Measurements from ENCODE around the gene DISC1. TPM values are rescaled to one million over a fixed set of nuclear protein-coding genes. Genes with fewer than 3 reads are reported as not detected.

DISC1 gene
- total and polyA plus RNA-seq, 2 experiments from 2014 or later = 2.1 to 6.5 TPM

DNA sequence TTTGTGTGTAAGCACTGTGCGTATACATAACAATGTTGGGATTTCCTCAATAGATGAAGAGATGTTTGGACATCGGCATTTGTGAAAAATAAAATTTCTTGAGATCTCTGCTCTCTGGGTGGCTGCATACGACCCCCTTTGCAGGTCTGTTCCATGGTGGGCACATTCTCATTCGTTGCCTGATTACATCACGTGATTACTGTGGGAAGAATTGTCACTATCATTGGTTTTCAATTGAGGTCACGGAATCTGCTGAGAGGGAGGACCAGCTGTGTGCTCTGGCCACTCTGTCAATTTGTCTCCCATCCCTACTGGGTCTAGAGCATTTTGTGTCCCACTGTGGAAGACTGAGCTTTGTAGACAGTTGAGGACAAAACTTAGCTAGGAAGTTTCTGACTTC is 81.8 kb downstream of the DISC1 start:
- H3K27ac ChIP-seq (ENCODE audit: low read depth) = no peak overlapping the region
- H3F3A ChIP-seq (replicated peaks; ENCODE audit: low read depth) = no peaks in the 10 kb centered on the region
- no peak overlapping the region for H3K4me3 Mint-ChIP-seq
- no peaks in the 10 kb centered on the region for H3K9me3 Mint-ChIP-seq
- no peaks in the 10 kb centered on the region for H3K36me3 Mint-ChIP-seq (ENCODE audit: low read depth)
- H3K4me3 ChIP-seq = no peak overlapping the region
- no peaks in the 10 kb centered on the region for H3K27me3 ChIP-seq (ENCODE audit: insufficient read depth)
- no peaks in the 10 kb centered on the region for H3K79me2 ChIP-seq (replicated peaks; ENCODE audit: insufficient read depth)
- 0 out of 2 replicates have a peak, but pooled peaks cover 5% of the 10 kb centered on the region for H3K4me1 ChIP-seq (ENCODE audit: insufficient read depth)
- no peaks in the 10 kb centered on the region for H3K27me3 Mint-ChIP-seq (ENCODE audit: insufficient read depth, low read depth, poor library complexity)
- no peak for DNase-seq (ENCODE audit: low spot score)
- no peak overlapping the region for H3K4me2 ChIP-seq
- H3K27ac Mint-ChIP-seq = no peak overlapping the region
- H4K20me1 ChIP-seq (replicated peaks; ENCODE audit: insufficient read depth) = no peaks in the 10 kb centered on the region
- no peaks in the 10 kb centered on the region for H3K9me2 ChIP-seq (ENCODE audit: insufficient read depth)
- no peak overlapping the region for H2AFZ ChIP-seq
- H3K4me1 Mint-ChIP-seq = peaks cover 8% of the 10 kb centered on the region; the same call in 2 of the 3 replicates
- H3K36me3 ChIP-seq (ENCODE audit: insufficient read depth) = no peaks in the 10 kb centered on the region
- no peak for TF ChIP-seq STAT1 (IDR thresholded peaks at IDR 0.05; ENCODE audit: unreplicated experiment)
- TF ChIP-seq, protein P1, sequence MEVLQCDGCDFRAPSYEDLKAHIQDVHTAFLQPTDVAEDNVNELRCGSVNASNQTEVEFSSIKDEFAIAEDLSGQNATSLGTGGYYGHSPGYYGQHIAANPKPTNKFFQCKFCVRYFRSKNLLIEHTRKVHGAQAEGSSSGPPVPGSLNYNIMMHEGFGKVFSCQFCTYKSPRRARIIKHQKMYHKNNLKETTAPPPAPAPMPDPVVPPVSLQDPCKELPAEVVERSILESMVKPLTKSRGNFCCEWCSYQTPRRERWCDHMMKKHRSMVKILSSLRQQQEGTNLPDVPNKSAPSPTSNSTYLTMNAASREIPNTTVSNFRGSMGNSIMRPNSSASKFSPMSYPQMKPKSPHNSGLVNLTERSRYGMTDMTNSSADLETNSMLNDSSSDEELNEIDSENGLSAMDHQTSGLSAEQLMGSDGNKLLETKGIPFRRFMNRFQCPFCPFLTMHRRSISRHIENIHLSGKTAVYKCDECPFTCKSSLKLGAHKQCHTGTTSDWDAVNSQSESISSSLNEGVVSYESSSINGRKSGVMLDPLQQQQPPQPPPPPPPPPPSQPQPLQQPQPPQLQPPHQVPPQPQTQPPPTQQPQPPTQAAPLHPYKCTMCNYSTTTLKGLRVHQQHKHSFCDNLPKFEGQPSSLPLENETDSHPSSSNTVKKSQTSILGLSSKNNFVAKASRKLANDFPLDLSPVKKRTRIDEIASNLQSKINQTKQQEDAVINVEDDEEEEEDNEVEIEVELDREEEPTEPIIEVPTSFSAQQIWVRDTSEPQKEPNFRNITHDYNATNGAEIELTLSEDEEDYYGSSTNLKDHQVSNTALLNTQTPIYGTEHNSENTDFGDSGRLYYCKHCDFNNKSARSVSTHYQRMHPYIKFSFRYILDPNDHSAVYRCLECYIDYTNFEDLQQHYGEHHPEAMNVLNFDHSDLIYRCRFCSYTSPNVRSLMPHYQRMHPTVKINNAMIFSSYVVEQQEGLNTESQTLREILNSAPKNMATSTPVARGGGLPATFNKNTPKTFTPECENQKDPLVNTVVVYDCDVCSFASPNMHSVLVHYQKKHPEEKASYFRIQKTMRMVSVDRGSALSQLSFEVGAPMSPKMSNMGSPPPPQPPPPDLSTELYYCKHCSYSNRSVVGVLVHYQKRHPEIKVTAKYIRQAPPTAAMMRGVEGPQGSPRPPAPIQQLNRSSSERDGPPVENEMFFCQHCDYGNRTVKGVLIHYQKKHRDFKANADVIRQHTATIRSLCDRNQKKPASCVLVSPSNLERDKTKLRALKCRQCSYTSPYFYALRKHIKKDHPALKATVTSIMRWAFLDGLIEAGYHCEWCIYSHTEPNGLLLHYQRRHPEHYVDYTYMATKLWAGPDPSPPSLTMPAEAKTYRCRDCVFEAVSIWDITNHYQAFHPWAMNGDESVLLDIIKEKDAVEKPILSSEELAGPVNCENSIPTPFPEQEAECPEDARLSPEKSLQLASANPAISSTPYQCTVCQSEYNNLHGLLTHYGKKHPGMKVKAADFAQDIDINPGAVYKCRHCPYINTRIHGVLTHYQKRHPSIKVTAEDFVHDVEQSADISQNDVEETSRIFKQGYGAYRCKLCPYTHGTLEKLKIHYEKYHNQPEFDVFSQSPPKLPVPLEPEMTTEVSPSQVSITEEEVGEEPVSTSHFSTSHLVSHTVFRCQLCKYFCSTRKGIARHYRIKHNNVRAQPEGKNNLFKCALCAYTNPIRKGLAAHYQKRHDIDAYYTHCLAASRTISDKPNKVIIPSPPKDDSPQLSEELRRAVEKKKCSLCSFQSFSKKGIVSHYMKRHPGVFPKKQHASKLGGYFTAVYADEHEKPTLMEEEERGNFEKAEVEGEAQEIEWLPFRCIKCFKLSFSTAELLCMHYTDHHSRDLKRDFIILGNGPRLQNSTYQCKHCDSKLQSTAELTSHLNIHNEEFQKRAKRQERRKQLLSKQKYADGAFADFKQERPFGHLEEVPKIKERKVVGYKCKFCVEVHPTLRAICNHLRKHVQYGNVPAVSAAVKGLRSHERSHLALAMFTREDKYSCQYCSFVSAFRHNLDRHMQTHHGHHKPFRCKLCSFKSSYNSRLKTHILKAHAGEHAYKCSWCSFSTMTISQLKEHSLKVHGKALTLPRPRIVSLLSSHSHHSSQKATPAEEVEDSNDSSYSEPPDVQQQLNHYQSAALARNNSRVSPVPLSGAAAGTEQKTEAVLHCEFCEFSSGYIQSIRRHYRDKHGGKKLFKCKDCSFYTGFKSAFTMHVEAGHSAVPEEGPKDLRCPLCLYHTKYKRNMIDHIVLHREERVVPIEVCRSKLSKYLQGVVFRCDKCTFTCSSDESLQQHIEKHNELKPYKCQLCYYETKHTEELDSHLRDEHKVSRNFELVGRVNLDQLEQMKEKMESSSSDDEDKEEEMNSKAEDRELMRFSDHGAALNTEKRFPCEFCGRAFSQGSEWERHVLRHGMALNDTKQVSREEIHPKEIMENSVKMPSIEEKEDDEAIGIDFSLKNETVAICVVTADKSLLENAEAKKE (CRISPR knock-in tag; IDR thresholded peaks at IDR 0.05) = no peak
- no peak for TF ChIP-seq EZH2phosphoT487 (IDR thresholded peaks at IDR 0.05; ENCODE audit: unreplicated experiment)
- TF ChIP-seq ZNF331 (CRISPR knock-in tag; IDR thresholded peaks at IDR 0.05; ENCODE audit: low read depth) = no peak
- TF ChIP-seq EZH2 (IDR thresholded peaks at IDR 0.05; ENCODE audit: low read depth, unreplicated experiment) = no peak
- TF ChIP-seq NANOG (IDR thresholded peaks at IDR 0.05; ENCODE audit: borderline replicate concordance) = no peak
- no peak for TF ChIP-seq CREB1 (CRISPR knock-in tag; IDR thresholded peaks at IDR 0.05; ENCODE audit: low read depth)
- TF ChIP-seq JUNB (IDR thresholded peaks at IDR 0.05; ENCODE audit: unreplicated experiment) = no peak
- TF ChIP-seq, protein P2, sequence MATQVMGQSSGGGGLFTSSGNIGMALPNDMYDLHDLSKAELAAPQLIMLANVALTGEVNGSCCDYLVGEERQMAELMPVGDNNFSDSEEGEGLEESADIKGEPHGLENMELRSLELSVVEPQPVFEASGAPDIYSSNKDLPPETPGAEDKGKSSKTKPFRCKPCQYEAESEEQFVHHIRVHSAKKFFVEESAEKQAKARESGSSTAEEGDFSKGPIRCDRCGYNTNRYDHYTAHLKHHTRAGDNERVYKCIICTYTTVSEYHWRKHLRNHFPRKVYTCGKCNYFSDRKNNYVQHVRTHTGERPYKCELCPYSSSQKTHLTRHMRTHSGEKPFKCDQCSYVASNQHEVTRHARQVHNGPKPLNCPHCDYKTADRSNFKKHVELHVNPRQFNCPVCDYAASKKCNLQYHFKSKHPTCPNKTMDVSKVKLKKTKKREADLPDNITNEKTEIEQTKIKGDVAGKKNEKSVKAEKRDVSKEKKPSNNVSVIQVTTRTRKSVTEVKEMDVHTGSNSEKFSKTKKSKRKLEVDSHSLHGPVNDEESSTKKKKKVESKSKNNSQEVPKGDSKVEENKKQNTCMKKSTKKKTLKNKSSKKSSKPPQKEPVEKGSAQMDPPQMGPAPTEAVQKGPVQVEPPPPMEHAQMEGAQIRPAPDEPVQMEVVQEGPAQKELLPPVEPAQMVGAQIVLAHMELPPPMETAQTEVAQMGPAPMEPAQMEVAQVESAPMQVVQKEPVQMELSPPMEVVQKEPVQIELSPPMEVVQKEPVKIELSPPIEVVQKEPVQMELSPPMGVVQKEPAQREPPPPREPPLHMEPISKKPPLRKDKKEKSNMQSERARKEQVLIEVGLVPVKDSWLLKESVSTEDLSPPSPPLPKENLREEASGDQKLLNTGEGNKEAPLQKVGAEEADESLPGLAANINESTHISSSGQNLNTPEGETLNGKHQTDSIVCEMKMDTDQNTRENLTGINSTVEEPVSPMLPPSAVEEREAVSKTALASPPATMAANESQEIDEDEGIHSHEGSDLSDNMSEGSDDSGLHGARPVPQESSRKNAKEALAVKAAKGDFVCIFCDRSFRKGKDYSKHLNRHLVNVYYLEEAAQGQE (IDR thresholded peaks at IDR 0.05; ENCODE audit: unreplicated experiment) = no peak
- no peak for TF ChIP-seq POLR2AphosphoS5 (IDR thresholded peaks at IDR 0.05; ENCODE audit: low read depth)
- TF ChIP-seq, protein P3, sequence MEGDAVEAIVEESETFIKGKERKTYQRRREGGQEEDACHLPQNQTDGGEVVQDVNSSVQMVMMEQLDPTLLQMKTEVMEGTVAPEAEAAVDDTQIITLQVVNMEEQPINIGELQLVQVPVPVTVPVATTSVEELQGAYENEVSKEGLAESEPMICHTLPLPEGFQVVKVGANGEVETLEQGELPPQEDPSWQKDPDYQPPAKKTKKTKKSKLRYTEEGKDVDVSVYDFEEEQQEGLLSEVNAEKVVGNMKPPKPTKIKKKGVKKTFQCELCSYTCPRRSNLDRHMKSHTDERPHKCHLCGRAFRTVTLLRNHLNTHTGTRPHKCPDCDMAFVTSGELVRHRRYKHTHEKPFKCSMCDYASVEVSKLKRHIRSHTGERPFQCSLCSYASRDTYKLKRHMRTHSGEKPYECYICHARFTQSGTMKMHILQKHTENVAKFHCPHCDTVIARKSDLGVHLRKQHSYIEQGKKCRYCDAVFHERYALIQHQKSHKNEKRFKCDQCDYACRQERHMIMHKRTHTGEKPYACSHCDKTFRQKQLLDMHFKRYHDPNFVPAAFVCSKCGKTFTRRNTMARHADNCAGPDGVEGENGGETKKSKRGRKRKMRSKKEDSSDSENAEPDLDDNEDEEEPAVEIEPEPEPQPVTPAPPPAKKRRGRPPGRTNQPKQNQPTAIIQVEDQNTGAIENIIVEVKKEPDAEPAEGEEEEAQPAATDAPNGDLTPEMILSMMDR (conservative IDR thresholded peaks at IDR 0.05; ENCODE audit: low read depth in 2 of 2) = no peak
- no peak for TF ChIP-seq ZNF114 (CRISPR knock-in tag; IDR thresholded peaks at IDR 0.05)
- TF ChIP-seq, protein P4, sequence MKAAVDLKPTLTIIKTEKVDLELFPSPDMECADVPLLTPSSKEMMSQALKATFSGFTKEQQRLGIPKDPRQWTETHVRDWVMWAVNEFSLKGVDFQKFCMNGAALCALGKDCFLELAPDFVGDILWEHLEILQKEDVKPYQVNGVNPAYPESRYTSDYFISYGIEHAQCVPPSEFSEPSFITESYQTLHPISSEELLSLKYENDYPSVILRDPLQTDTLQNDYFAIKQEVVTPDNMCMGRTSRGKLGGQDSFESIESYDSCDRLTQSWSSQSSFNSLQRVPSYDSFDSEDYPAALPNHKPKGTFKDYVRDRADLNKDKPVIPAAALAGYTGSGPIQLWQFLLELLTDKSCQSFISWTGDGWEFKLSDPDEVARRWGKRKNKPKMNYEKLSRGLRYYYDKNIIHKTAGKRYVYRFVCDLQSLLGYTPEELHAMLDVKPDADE (IDR thresholded peaks at IDR 0.05) = no peak
- no peak for ATAC-seq
